GM21447 (cell line): ENCODE data around the gene CRACDL.

Experiments used
- ATAC-seq: cut with Tn5 transposase; IDR thresholded peaks from one replicate; pipeline ENCODE4 v1.9.1; 2021; ENCODE audit not compliant: unreplicated experiment

Gene CRACDL

DNA sequence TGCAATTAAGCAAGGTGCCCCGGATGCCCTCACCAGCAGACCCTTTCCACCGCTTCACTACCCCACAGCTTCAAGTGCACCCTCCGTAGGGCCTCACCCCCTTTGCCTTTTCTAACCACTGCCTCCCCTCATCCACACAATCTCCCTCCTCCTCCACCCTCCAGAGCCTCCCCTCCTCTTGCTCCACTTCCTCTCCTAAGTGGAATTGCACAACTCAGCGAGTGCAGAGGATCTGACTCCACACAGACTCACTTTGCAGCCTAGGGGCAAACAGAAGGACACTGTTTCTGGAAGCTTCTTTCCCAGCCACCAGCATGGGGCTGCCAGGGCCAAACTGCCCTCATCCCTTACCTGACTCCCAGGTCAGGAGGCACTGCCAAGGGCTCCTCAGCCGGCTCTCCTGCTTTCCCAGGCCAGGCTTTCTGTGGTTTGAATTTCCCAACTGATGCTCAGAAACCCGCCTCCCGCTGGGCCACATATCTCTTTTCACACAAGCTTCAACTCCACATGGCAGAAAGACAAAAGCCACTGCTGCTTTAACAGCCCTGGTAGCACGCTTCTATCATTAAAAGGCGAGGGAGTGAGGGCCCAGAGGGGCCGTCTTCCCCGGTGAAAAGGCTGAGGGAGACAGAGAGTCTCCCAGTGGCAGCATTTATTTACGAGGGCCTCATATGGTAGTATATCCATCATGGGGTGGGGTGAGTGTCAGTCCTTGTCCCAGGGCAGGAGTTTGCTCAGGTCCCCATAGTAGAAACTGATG is 130.4 kb downstream of the CRACDL start:
- no peak for ATAC-seq

DNA sequence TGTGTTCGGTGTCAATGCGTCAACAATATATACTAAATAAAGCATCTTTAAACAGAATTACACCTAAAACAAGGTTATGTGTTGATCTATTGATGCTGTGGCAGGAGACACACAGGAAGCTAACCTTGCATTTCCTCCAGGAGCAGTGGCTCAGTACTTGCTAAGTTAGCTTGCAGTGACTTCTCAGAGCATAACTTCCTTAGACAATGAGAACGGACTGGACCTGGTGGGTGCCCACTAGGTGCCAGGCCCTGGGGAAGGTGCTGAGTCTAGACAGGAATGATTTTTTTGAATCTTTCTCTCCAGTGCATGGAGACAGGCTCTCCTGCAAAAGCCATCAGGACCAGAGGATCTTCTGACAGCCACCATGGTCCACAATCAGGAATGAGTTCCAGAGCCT is 131.3 kb downstream of the CRACDL start:
- no peak for ATAC-seq

DNA sequence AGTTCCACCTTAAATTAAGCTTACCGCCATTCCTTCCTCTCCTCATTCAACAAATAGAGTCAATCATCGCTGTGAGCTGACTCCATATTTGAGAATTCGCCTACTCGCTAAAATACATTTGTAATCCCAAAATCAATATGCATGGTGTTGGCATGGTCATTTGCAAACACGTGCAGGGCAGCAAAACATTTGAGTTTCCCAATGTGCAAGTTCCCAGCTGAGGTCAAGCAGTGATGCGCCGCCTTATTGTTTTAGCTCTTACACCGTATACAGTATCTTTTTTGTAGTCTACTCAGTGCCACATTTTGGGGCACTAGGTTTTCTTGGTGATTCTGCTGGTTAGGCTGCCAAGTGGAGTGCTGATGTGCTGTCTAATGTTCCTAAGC is 131.8 kb downstream of the CRACDL start:
- no peak for ATAC-seq

DNA sequence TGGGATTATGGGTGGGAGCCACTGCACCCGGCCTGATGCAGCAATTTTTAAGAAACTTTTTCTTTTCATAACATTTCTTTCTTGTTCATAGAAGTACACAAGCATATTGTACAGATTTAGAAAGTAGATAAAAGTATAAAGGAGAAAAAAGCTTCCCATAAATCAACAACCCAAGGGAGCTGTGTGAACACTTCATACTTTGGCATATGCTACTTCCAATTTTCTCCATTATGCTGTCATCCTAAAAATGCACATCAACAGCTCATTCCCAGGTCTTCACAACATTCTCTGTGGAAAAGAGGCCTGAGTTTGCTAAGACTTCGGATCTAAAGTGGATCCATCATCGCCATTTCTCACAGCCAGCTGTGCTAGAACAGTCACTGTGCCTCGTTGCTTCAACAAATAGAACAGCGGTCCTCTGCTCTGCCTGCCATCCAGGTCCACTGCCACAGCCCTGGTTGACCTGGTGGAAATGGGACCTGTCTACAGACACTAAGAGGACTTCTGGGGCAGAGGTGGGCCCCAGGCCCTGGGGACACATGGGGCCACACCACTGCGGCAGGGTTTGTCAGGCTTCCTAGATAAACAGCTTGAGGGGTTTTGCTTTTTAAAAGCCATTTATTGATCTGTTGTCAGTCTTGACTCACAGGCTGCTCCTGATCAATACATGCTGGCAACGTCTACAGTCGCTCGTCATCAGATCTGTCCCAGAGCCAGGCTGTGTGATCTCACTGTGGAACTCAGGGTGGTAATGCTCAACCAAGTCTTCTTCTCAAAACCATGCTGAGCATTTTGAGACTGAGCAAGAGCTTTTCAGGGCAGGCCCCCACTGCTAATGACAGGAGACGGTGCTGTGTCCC is 132.4 kb downstream of the CRACDL start:
- ATAC-seq: no peak

DNA sequence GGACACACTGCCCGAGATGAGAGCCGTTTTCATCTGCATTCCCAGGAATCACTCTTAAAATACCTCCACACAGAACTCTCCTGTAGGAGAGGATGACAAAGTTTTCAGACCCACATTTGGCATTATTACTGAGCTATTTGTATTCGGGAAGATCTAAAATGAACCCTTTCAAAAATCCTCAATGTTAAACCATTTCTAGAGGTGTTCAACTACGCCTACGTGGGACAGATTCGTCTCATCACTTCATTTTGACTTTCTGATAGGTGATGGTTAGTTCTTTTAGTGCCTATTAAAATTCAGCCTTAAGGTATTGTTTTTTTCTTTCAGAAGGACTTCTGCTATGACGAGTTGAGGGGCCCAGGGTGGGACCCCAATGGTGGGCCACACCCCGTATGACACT is 133.7 kb downstream of the CRACDL start:
- ATAC-seq: no peak

DNA sequence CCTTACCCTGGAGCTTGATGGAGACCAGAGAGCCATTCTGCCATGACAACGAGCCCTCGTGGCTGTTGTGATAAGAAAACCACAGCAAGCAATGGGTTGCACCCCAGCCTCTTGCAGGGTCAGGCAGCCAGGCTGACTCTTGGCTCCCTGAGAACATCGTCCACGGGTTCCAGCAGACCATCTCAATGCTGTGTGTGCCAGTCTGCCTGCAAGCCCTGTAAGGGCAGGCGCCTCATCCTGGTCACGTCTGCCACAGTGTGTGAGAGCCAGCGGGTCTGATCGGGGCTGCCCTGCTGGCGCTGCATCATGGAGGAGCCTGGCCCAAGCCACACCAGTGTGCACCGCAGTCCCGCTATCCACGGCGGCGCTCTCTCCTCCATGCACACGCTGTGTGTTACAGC is 134.1 kb downstream of the CRACDL start:
- no peak for ATAC-seq

DNA sequence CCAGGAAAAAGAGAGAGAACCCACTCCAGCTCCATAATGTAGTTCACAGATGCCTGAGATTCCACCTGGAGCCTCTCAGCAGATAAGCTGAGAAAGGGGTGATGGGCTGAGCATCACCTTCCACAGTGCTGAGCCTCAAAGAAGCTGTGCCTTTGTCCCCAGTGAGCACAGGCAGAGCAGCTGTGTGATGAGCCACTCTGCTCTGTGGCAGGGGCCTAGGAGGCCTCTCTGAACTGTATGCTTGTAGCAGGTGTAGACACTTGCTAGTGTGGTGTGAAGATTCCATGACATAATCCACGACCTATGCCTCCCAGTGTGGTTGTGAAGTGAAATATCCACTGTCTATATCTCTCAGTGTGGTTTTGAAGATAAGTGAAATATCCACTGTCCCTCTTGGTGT is 134.7 kb downstream of the CRACDL start:
- ATAC-seq: no peak

DNA sequence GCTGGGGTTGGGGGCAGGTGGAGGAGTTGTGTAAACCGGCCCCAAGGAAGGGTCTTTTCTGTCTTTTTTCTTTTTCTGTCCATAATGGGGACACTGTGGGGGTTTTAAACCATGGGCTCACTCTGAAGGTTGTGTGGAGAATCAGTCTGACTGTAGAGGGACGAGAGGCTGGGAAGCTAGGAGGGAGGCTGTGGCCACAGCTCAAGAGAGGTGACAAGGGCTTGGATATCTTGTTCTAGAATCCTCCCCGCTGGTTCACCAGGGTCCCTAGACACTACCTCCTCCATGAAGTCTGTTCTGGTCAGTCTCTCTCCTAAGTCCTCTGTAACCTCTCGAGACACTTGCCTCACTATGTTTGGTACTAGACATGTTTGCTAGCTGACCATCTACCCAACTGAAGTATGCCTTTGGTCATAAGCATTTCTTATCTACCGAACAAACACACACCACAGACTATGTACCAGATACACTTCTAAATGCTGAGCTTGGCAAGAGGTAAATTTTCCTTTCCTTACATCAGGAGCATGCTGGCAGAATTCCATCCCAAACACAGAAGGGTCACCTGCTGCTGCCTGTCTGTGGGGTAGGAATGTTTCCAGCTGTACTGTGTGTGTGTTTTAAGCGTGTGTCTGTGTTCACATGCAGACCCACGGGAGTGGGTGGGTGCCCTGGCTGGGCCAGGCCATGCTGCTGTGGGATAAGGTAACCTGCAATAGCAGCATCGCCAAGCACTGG is 135.5 kb downstream of the CRACDL start:
- no peak for ATAC-seq

DNA sequence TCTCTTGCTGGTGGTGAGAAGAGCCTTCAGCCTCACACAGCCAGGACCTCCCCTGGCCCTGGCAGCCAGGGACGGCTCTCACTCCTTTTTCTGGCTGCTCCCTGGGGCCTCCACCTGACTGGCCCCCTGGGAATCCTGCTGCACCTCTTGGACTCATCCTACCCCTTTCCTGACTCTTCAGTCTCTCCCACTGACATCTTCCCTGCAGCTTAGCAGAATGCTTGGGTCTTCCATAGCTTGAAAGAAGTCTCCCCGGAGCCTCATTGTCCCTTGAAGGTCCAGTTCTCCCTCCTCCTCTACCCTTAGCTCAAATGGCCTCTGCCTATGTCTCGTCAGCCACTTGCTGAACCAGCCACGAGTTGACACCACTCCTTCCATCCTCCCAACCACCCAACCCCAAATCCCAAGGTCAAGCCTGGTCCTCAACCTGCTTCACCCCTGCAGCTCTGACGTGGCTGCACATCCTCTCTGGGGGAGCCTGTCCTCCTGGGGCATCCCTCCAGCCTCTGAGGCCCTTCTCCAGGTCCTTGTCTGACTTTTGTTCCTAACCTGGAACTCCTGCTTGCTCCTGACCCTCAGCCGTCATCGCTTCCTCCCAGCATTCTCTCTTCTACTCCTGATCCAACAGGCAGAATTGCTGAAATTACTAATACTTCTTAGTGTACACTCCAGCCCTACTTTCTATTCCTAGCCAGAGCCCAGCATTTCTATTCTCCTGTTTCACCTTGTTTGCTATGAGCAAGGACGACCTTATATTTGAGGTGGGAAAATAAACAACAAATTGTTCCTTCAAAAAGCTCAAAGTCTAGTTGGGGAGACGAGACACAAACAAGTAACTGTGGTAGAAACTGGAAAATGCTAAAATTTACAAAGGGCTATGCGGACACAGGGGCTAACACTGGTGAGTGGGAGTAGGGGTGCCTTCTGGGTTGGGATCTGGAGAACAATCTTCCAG is 136.4 kb downstream of the CRACDL start:
- ATAC-seq: no peak

DNA sequence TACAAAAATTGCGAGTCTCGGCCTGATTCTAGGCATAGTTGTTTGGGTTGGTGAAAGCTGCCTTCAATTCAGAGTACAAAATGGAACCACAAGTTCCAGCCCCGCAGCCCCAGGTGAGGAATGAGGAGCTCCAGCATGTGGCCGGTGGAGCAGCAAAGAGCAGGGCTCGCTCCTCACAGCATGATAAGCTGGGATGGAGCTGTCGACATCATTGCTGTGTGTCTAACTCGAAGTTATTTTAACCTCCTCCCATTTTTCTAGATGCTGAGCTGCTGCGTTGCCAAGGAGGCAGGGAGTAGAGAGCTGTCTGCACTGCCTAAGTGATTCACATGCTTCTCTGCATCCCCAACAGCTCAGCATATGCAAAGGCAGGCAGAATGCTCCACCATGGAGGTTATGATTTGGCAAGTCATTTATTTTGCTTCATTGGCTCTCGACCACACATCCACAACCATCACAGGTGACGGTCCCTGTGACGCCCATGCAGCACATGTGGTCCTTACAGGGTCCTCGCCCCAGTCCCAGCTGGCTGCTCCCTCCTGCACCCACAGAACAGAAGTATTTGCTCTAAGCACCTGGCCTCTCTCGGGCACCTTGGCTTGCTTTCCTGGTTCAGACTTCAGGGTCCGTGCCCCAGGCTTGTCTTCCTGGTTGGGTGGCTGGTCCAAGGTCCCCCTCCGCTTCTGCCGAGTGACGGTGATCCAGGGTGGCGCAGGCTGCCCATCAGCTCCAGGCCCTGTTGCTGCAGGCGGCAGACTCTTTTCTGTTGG is 139.1 kb downstream of the CRACDL start:
- ATAC-seq: no peak

DNA sequence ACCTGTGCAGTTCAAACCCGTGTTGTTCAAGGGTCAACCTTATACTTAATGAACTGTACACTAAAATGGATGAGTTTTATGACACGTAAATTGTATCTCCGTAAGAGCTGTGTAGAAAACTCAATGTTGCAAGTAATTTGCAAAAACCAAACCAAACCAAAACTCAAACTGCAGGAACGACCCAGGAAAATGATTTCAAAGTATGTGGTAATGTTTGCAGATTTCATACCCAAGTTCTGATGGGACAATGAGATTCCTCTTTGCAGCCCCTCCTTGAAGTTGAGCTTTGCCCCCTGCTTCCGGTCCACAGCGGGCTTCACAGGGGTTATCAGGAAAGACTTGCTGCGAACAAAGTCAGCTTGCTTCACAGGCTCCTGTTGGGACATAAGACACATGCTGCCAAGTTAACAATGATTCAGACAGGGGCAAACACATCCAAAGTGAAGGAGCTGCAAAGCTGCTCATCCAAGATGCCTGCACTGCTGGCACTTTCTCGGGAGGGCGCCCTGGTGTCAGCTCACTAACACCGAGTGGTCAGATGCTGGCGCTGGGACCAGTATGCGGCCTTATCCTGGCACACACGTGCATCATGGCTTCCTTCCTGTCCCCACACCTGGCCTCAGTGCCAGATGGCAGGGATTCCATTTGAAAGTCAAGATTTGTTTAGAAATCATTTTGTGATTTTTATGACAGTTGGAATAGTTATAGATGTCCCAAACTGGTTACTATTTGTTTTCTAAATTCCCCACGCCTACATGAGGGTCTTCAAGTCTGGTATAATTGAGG is 139.9 kb downstream of the CRACDL start:
- ATAC-seq: no peak

DNA sequence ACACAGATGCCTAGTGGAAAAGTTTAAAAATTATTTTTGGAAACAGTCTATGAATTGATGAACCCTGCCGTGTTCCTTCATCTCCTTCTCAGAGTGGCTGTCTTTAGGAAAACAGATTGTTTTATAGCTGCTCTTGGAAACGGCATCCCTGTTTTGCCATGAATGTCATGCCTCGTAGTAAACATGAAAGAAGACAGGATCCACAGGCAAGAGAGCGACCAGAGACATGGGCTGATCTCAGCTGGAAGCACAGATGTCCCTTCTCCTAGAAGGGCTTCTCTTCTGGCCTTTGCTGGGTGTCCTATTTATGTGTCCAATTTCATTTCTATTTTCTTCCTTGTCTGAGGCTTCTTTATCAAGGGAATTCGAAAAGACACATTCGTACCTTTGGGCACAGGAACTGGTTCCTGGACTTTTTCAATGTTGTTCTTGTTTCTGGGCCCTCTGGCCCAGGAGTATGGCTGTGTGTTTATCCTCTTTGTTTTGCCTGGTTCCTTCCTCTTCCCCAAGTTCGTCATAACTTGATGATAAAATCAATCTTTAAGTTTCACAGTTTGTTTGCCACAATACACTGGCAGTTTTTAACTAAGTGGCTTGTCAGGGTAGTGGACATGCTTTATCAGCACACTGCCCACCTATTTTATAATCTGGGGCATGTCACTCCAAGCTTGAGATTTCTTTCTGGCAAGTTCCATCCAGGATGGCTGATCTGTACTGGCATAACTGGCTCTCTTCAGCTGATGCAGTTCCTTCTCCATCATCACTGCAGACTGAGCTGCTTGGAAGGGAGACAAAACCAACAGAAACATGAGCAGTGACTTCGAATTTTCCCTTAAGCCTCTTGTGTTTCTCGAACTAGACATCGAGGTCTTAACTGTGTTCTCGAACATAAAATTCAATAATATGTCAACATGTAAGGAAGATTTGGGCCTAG is 141.9 kb downstream of the CRACDL start:
- no peak for ATAC-seq

DNA sequence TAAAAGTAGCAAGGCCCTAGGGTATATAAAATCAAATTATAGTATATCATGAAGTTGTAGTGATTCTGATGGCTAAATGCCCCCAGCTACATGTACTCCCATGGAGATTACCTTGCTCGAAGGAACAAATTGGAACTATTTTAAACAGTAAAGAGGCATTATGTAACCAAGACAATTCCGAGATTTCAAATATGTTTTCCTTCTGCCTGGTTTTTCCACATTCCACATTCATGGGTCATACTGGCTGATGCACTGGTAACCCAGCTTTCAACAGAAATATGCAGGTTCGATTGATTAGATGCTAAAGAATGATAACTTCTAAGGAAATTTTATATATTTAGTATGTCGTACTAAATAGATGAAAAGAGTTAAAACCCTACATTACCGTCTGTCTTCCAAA is 142.8 kb downstream of the CRACDL start:
- ATAC-seq: no peak

DNA sequence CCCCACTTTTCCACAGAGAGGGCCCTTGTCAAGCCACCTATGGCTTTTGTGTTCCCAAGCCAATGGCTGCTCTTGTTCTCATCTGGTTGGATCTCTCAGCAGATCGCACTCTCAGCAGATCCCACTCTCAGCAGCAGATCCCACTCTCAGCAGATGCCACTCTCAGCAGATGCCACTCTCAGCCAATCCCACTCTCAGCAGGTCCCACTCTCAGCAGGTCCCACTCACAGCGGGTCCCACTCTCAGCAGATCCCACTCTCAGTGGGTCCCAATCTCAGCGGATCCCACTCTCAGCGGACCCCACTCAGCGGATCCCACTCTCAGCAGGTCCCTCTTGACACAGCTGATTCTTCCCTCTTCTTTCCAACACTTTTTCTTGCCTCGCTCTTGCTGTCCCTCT is 145.8 kb downstream of the CRACDL start:
- no peak for ATAC-seq

DNA sequence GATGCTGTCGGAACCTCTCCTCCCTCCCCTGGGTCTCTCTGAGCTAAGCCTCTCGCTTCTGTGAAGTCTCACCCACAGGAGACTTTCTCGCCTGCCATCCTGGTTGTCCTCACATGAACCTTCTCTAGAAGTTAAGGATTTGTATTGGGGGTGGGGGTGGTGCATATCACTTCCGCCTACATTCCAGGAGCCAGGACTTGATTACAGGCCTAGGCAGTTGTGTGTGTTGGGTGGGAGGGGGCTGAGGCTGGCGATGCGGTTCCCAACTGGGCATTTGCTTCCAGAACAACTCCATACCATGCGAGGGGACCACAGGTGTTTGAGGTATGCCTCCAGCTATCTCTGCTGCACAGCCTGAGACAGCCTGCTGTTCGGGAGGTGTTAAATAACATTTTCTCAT is 148.3 kb downstream of the CRACDL start:
- no peak for ATAC-seq

DNA sequence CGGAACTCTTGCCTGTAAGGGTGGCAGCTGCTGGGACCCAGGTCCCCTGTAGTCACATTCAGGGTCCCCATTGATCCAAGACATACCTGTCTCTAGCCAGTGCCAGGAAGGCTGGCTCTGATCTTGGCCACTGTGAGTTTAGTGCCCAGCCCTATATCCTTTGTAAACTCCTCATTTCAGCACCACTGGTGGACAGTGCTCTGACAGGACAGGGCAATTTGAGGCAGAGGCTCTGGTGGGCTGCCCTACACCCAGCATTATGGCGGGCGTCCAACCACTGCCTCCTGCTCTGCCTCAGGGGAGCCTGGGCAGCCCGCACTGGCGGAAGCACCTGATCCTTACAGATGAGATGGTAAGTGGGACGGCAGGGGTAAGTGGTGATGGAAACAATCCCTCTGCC is 149.8 kb downstream of the CRACDL start:
- ATAC-seq: no peak

DNA sequence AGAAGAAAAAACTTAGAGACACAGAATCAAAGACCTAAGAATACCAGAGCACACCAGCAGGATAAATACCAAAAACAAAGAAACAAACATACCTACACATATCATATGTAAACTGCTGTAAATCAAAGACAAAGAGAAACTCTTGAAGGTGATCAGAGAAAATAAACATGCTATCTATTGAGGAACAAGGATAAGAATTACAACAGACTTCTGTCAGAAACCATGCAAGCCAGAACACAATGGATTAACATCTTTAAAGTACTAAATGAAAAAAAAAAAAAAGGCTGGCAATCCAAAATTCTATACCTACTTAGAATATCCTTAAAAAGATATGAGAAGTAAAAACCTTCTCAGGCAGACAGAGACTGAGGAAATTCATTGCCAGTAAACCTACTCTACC is 153.5 kb downstream of the CRACDL start:
- no peak for ATAC-seq

DNA sequence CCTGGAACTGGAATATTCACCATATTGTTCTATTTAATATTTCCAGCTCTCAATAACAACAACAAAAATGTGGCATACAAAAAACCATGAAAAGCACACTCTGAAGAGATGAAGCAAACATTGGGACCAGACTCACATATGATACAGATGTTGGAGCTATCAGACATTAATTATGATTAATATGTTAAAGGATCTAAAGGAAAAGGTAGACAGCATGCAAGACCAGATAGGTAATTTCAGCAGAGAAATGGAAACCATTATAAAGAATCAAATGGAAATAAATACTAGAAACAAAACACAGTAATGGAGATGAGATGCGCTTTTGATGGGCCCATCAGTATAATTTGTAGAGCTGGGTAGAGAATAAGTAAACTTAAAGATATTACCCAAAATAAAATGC is 154.2 kb downstream of the CRACDL start:
- ATAC-seq: no peak
